Stimulated activated CD8-positive, alpha-beta memory T cell treated with anti-CD3 and anti-CD28 coated beads, Interleukin-2, amount 100 ng/mL, for 48 hours (primary cell): Measurements from ENCODE around the gene PEAK3.
"Not testable (repeated sequence)": the region's sequence is repeated elsewhere in the genome, so short reads cannot be mapped to it uniquely, and the experiment has no call there.

Source experiments
- DNase-seq, 2 donors: peaks; one replicate each; pipeline ENCODE4 v3.0.0-alpha.2; 2020; ENCODE audit warnings: low read depth in 2 of 2

The PEAK3 gene

DNA sequence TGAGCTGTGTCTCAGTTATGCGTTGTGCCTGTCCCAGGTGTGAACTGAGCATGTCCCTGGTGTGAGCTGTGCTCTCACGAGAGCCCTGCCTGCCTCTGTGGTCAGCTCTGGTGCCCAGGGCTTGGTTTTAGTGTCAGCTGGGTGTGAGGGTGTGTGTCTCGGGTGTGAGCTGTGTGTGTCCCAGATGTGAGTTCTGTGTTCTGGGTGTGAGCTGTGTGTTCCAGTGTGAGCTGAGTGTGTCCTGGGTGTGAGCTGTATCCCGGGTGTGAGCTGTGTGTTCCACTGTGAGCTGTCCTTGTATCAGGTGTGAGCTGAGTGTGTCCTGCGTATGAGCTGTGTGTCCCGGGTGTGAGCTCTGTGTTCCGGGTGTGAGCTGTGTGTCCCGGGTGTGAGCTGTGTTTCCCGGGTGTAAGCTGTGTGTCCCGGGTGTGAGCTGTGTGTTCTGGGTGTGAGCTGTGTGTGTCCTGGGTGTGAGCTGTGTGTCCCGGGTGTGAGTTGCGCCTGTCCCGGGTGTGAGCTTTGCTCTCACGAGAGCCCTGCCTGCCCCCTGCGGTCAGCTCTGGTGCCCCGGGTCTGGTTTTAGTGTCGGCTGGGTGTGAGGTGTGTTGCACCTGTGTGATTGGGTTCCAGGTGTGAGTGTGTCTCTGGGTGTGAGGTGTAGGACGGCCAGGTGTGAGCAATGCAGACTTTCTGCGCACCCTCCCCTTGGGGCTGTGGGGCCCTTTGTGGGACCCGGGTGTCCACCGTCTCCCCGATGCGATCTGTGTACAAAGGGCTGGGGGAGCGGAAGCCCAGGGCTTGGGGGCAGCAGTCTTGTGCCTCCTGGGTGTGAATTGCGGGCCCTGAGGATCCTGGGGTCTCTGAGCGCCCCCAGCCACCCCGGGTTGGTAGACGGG is 7.1 kb upstream of the PEAK3 start:
- no peak for DNase-seq

DNA sequence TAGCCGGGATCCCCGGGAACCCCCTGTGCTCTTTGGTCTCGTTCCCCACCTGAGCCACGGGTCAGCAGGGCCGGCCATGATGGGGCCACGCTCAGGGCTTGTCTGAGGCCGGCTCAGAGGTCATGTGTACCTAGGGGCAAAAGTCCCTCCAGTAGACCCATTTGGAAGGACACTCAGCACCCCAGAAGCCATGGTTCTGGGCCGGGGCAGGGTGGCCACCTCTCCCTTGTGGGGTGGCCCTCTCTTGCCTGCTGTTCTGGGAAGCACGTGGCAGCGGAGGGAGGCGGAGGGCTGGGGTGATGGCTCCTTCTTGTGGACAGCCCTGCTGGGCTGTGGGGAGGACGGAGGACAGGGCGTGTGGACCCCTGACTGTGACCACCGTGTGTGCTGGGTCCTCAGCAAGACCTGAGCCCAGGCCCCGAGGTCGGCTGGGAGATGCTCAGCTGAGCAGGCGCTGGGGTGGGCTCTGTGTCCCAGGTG is 6.4 kb upstream of the PEAK3 start:
- DNase-seq: no peak

DNA sequence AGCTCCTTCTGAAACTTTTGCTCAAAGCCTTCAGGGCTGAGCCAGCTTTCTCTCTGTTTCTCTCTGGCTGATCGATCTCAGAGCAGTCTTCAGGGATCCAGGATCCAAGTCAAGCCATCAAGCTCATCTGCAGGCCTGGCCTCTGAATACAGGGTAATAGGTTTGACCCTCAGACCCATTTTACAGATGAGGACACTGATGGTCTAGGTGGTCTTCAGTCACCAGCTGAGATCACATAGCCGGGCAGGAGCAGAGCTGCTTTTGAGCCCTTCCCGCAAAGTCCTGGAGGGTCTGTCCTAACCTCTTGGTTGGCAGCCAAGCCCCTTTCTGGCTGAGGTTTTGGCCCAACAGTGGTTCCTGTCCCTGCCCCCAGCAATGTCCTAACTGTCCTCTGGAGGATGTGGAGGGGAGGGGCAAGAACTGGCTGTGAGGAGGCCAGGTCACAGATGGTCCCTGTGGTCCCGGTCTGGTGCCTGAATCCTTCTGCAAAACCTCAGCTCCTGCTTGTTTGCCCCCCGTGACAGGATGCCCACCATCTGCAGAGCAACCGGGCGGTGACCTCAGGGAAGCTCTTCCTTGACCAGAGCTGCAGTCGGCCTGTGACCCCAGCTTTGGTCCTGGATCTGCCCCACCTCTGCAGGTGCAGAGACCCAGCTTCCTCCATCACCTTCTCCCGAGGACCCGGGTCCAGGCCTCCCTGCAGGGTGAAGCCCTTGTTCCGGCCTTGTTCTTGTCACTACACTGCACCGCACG is 5.8 kb upstream of the PEAK3 start:
- DNase-seq: no peak

DNA sequence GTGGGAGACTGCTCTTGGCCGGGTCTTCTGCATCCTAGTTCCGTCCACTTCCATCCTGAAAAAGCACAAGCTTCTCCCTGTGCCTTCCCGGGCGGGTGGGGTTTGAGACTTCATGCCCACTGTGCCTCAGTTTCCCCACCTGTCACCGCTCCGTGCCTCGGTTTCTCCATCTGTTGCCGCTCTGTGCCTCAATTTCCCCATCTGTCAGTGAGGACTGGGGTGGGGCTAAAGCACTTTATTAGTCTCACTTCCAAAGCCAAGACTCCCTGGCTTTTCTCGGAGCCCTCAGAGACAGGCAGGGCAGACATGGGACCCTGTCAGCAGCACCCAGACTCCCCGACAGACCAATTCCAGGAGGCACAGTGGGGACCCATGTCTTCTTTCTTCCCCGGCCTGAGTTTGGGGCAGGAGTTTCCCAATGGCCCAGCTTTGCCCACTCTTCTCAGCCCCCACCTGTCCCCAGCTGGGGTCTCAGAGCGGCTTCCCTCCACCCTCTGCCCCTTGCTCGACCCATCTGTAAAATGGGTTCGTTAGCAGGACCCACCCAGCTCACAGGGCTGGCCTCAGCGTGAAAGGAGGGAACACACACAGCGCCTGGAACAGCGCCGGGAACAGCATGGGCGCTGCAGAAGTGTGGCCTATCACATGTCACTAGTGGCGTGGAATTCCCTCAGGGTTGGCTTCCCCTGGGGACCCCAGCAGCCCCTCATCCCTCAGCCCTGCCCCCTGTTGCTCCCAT is 4.6 kb upstream of the PEAK3 start:
- DNase-seq: no peak

DNA sequence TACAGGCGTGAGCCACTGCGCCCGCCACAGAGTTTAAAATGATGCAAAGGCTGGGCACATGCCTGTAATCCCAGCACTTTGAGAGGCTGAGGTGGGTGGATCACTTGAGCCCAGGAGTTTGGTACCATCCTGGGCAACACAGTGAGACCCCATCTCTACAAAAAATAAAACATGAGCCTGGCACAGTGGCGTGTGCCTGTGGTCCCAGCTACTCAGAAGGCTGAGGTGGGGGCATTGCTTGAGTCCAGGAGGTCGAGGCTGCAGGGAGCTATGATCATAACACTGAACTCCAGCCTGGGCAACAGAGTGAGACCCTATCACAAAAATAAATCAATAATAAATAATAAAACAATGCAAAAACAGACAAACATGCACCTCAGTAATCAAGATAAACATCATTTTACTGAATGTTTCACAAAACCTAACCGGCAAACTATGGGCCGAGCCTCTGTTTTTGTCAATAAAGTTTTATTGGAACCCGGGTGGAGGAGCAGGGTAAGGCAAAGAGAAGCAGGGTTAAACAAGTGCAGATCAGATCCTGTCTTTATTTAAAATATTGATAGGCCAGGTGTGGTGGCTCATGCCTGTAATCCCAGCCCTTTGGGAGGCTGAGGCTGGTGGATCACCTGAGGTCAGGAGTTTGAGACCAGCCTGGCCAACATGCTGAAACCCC is 2.0 kb upstream of the PEAK3 start:
- no peak for DNase-seq

DNA sequence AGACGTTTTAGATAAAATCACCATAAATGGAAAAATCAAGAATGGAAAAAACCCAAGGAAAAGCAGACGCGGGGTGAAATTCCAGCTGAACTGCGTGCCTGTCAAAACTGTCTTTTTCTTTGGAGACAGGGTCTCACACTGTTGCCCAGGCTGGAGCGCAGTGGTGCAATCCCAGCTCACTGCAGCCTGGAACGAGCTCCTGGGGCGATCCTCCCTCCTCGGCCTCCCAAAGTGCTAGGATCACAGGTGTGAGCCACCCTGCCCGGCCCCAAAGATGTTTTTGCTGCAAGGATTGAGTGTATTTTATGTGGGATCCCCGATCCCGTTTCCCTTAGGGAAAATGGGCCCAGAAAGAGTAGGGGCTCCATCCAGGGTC is 875 bp upstream of the PEAK3 start:
- no peak for DNase-seq

DNA sequence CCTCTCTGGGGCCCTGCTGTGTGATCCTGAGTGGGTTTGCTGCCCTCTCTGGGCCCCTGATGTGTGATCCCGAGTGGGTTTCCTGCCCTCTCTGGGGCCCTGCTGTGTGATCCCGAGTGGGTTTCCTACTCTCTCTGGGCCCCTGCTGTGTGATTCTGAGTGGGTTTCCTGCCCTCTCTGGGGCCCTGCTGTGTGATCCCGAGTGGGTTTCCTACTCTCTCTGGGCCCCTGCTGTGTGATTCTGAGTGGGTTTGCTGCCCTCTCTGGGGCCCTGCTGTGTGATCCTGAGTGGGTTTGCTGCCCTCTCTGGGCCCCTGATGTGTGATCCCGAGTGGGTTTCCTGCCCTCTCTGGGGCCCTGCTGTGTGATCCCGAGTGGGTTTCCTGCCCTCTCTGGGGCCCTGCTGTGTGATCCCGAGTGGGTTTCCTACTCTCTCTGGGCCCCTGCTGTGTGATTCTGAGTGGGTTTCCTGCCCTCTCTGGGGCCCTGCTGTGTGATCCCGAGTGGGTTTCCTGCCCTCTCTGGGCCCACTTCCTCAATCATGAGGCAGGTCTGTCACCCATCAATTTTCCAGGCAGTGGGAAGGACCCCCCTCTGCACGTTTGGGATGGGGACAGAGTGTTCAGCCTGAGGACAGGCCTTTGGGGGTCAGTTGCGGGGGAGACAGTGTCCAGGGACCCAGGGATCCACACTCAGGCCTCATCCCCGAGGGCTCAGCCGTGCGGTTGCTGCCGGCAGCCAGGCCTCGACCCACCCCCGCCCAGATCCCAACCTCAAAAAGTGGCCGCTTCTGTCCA is 512 bp downstream of the PEAK3 start:
- not testable (repeated sequence) for DNase-seq

DNA sequence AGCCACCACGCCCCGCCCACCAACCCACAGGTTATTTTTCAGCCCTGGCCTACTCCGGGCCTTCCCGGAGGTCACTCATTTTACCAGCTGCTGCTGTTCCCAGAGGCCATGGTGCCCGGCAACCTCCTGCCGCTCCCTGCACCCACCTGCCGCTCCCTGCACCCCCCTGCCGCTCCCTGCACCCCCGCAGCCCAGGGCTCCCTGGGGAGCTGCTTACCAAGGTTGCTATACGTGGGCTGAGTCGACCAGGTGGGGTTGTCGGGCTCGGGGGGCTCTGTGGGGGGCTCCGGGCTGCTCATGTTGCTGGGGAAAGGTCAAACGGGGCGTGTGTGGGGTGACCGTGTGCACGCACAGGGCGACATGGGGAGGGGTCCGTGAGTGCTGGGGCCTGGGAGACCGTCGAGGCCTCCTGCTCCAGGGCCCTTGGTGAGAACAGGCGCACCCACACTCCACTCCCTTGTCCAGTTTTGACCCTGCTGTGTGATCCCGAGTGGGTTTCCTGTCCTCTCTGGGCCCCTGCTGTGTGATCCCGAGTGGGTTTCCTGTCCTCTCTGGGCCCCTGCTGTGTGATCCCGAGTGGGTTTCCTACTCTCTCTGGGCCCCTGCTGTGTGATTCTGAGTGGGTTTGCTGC is 1.2 kb downstream of the PEAK3 start:
- no peak for DNase-seq

DNA sequence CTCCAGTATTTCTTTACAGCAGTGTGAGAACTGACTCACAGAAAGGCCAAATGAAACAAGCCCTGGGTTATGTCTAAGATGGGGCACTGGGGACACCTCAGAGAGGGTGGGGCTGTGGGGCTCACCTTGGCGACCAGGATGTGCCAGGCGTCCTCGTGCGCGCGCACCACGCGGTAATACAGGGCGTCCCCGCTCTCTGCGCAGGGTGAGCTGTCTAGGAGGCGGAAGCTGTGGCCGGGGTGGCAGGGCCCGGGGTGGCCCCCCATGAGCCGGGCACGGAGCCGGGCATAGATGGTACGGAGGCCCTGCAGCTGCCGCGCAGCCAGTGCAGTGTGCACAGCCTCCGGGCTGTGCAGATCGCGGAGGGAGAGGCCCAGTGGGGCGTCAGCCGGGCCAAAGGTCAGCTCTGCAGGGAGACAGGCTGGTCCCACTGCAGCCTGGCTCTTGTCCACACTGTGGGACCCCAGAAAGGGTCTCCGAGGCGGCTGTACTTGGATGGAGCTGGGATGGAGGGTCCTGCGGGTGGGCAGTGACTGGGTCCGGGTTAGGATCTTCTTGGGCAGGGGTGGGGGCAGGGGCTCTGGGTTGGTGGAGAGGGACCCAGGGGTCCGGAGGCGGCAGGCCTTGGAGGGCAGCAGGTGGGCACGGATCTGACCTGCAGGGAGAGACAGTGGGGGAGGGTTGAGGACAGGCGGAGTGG is 3.4 kb downstream of the PEAK3 start:
- DNase-seq: no peak

DNA sequence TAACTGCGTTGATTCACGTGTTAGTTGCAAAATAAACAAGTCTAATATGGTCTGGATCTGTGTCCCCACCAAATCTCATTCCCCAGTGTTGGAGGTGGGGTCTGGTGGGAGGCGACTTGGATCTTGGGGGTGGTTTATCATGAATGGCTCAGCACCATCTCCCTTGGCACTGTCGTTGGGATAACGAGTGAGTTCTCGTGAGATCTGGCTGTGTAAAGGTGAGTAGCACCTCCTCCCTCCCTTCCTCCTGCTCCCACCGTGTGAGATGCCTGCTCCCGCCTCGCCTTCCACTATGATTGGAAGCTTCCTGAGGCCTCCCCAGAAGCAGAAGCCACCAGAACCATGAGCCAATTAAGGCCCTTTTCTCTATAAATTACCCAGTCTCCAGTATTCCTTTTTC is 4.8 kb downstream of the PEAK3 start:
- DNase-seq: no peak

DNA sequence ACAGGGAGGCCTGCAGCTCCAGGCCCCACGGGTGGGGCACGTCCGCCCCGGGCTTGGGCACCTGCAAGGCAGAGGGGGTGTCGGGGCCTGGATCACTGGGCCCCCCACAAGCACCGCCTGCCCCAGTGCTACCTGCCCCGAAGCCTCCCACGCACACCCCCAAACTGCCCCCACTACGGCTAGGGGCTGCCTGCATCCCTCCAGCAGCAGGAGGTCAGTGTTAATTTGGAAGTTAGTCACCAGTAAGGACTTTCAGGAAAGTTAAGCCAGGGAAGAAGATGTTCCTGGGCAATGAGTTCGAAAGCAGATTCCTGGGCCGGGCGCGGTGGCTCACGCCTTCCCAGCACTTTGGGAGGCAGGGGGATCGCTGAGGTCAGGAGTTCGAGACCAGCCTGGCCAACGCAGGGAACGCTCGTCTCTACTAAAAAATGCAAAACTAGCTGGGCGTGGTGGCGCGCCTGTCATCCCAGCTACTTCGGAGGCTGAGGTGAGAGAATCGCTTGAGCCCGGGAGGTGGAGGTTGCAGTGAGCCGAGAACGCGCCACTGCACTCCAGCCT is 5.5 kb downstream of the PEAK3 start:
- no peak for DNase-seq

DNA sequence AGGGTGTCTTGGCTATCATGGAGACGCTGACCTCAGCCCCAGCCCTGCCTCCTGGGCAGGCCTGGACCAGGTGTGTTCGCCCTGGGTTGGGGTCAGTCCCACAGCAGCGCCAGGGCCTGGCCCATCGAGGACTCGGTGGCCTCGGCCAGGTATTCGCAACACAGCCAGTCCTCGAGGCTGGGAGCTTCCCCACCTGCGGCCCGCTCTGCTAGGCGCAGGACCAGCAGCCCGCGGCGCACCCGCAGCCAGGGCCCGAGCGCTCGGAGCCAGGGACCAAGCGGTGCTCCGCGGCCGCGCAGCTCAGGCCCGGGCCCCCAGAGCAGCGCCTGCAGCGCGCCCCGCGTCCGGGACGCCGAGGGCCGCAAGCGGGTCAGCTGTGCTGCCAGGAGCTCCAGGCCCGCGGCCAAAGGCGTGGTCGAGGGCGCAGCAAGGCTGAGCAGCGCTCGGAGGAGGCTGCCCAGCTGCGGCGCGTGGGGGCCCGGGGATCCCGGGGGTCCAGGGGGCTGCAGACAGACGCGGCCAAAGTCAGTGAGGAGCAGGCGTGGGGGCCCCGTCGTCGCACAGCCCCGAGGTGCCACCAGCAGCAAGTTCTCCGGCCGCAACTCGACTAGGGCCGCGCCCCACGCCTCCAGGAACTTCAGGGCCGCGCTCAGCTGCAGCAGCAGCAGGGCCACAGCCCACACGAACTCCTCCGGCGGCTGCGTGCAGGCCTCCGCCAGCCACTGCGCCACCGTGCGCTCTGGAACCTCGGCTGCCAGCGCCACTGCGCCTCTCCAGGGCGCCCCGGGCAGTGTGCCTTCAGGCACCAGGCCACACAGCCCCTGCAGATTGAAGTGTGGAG is 6.2 kb downstream of the PEAK3 start:
- DNase-seq: no peak

DNA sequence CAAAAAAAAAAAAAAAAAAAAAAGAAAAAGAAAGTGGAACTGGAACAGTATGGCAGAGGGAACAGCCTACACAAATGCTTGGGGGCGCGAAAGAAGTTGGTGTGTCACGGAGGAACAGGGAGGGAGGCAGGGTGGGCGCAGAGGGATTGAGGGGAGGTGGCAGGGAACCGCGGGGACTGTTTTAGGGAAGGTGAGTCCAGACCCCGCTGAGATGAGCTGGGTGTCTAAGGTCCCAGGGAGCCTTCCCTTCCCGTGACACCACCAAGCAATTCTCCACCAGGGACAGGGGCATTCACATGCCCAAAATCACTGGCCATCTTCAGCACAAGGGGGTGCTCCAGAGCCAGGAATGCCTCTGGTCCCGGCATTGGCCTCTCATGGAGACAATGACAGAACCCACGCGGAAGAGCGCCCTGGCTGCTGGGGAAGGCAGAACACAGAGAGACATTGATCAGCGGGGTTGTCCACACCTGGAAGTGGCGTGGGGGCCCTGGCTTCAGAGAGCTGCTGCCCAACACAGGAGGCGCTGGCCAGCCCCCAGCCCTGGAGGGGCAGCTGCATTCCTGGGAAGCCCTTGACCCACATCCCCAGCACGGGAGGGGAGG is 6.9 kb downstream of the PEAK3 start:
- no peak for DNase-seq

DNA sequence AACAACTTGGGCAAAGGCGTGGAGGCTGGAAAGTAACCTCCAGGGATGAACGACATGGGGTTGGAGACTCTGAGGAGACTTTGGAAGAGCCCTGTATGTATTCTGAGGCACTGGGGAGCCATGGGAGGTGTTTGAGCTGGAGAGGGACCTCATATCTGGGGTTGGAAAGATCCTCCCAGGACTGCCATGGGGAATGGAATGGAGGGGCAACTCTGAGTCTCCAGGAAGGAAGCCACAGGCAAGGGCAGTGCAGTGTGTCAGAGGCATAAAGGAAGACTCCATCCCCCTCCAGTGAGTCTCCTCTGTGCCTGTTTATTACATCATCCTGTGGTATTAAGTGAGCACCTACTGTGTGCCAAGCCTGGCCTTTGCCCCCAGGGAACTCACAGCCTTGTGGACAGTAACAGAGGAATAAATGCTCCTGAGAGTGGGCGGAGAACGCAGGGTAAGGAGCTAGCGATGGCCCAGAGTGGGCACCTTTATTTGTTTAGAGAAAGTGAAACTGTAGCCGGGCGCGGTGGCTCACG is 7.7 kb downstream of the PEAK3 start:
- no peak for DNase-seq

DNA sequence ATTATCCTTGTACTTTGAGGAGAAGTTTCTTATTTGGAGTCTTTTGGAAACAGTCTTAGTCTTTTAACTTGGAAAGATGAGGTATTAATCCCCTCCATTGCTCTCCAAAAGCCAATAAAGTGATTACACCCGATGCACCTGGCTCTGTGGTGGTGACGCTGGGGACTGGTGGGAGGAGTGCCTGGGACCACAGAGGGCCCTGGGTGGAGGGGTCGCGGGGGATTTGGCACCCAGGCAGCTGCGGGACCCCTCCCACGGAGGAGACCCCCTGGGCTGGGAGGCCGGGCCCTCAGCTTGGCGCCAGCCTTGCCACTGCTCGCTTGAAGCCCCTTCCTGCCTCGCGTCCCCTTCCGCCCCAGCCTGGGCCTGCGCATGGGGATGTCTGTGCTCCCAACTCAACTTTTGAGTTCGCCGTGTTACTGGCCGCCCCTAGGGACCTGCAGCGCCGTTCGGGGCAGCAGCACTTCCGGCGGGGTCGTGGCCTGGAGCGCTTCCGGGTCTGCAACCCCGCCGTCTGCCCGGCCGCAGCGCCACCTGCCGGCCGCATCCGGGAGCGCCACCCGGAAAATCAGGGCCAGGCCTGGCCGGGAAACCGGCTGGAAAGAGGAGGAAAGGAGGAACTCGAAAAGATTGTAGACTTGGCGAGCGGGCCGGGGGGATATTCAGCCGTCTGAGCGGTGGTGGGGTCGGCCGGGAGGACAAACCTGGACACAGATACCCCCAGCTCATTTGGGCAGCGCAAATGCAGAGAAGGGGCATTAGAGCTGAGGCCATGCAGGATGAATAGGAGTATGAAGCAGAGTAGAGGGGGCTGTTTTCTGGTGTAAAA is 8.4 kb downstream of the PEAK3 start:
- DNase-seq: peak; percentile 73 to 81

DNA sequence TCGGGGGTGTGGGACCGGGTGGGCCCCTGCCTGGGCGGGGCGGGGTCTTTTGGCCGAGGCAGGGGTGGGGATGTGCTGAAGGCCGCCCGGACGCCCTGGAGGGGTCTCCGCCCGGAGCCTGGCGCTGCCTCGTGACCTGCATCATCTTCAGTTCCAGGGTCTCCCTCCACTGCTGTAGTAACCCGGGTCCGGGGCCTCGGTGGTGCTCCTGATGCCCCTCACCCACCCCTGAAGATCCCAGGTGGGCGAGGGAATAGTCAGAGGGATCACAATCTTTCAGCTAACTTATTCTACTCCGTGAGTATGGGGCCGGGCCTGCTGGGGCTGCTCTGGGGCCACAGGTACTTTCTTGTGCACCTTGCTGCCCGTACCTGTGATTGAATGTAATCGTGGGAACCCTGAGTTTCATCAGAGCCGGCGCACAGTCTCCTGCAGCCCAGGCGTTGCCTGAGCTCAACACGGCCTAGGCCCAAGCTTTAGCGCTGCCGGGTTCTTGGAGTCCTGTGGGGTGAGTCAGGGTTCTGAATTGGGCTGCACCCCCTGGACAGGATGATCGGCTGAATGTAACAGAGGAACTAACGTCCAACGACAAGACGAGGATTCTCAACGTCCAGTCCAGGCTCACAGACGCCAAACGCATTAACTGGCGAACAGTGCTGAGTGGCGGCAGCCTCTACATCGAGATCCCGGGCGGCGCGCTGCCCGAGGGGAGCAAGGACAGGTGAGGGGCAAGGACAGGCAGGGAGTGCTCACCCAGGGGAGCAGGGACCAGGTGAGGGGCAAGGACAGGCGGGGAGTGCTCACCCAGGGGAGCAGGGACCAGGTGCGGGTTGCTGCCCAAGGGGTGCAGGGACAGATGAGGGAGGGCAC is 10.5 kb downstream of the PEAK3 start:
- no peak for DNase-seq
